ENCODE results near the gene DLL3.

Gene DLL3

GRCh38 chr19:39554701-39555311, 56.1 kb downstream of the DLL3 start:
- DNase-seq (ENCODE audit: low read depth) = no peak

GRCh38 chr19:39555883-39556282, 57.1 kb downstream of the DLL3 start:
- DNase-seq (ENCODE audit: low read depth) = no peak

Data from activated T-helper 1 cell treated with Interleukin-2 at 50 U/mL for 16 hours (primary cell).